Measurements from ENCODE around the gene ARMH3.

Gene ARMH3

GRCh38 chr10:101832325-101832771, 223.6 kb downstream of the ARMH3 start:
- Histone ChIP-seq H3K27ac (ENCODE audit: poor library complexity, severe bottlenecking) (no peak overlapping the region), H3K4me1 (ENCODE audit: insufficient read depth, poor library complexity, severe bottlenecking) (peaks cover 5% of the 10 kb centered on the region), H3K36me3 (ENCODE audit: low read depth) (no peaks in the 10 kb centered on the region), H3K4me3 (ENCODE audit: severe bottlenecking) (no peak overlapping the region), H3K27me3 (ENCODE audit: insufficient read depth, poor library complexity, severe bottlenecking) (no peaks in the 10 kb centered on the region), H3K9me3 (ENCODE audit: severe bottlenecking) (no peaks in the 10 kb centered on the region)
- no peak for TF ChIP-seq CTCF (IDR thresholded peaks at IDR 0.05; ENCODE audit: poor library complexity, severe bottlenecking)
- DNase-seq (ENCODE audit: low spot score) = peak; percentile 27
- ATAC-seq (ENCODE audit: low read depth) = no peak

- no peak for TF ChIP-seq CTCF (IDR thresholded peaks at IDR 0.05; ENCODE audit: poor library complexity, severe bottlenecking)
- Histone ChIP-seq H3K4me1 (ENCODE audit: insufficient read depth, poor library complexity, severe bottlenecking) (peaks cover 5% of the 10 kb centered on the region), H3K27ac (ENCODE audit: poor library complexity, severe bottlenecking) (peak overlapping the region; percentile 31), H3K9me3 (ENCODE audit: severe bottlenecking) (no peaks in the 10 kb centered on the region), H3K36me3 (ENCODE audit: low read depth) (no peaks in the 10 kb centered on the region), H3K4me3 (ENCODE audit: severe bottlenecking) (peak overlapping the region; percentile 31), H3K27me3 (ENCODE audit: insufficient read depth, poor library complexity, severe bottlenecking) (no peaks in the 10 kb centered on the region)
- ATAC-seq (ENCODE audit: low read depth) = no peak
- peak; percentile 42 for DNase-seq (ENCODE audit: low spot score)
These were observed 224.7 kb downstream of the ARMH3 start for GRCh38 chr10:101831169-101831811.

GRCh38 chr10:101830322-101831168, 225.4 kb downstream of the ARMH3 start:
- Histone ChIP-seq H3K27me3 (ENCODE audit: insufficient read depth, poor library complexity, severe bottlenecking) (no peaks in the 10 kb centered on the region), H3K4me3 (ENCODE audit: severe bottlenecking) (peak overlapping the region; percentile 31), H3K4me1 (ENCODE audit: insufficient read depth, poor library complexity, severe bottlenecking) (peaks cover 5% of the 10 kb centered on the region), H3K9me3 (ENCODE audit: severe bottlenecking) (no peaks in the 10 kb centered on the region), H3K27ac (ENCODE audit: poor library complexity, severe bottlenecking) (peak overlapping the region; percentile 31), H3K36me3 (ENCODE audit: low read depth) (no peaks in the 10 kb centered on the region)
- ATAC-seq (ENCODE audit: low read depth) (peak; percentile 76), DNase-seq (ENCODE audit: low spot score) (peak; percentile 92)
- no peak for TF ChIP-seq CTCF (IDR thresholded peaks at IDR 0.05; ENCODE audit: poor library complexity, severe bottlenecking)

GRCh38 chr10:101829561-101830315, 226.2 kb downstream of the ARMH3 start:
- peak overlapping the region; percentile 31 for H3K27ac ChIP-seq (ENCODE audit: poor library complexity, severe bottlenecking)
- DNase-seq (ENCODE audit: low spot score) (peak; percentile 73), ATAC-seq (ENCODE audit: low read depth) (no peak; the same call in 2 of the 3 replicates)
- H3K9me3 ChIP-seq (ENCODE audit: severe bottlenecking) = no peaks in the 10 kb centered on the region
- H3K27me3 ChIP-seq (ENCODE audit: insufficient read depth, poor library complexity, severe bottlenecking) = no peaks in the 10 kb centered on the region
- peak overlapping the region; percentile 31 for H3K4me3 ChIP-seq (ENCODE audit: severe bottlenecking)
- no peaks in the 10 kb centered on the region for H3K36me3 ChIP-seq (ENCODE audit: low read depth)
- no peak for TF ChIP-seq CTCF (IDR thresholded peaks at IDR 0.05; ENCODE audit: poor library complexity, severe bottlenecking)
- H3K4me1 ChIP-seq (ENCODE audit: insufficient read depth, poor library complexity, severe bottlenecking) = peaks cover 5% of the 10 kb centered on the region

All from RWPE2 (cell line).